HG03064 (cell line): Measurements from ENCODE around the gene RPAP3.

Experiments used
- ATAC-seq: cut with Tn5 transposase; IDR thresholded peaks from one replicate; pipeline ENCODE4 v1.9.1; 2021; ENCODE audit warnings: low read depth; ENCODE audit not compliant: unreplicated experiment

RPAP3 gene

DNA sequence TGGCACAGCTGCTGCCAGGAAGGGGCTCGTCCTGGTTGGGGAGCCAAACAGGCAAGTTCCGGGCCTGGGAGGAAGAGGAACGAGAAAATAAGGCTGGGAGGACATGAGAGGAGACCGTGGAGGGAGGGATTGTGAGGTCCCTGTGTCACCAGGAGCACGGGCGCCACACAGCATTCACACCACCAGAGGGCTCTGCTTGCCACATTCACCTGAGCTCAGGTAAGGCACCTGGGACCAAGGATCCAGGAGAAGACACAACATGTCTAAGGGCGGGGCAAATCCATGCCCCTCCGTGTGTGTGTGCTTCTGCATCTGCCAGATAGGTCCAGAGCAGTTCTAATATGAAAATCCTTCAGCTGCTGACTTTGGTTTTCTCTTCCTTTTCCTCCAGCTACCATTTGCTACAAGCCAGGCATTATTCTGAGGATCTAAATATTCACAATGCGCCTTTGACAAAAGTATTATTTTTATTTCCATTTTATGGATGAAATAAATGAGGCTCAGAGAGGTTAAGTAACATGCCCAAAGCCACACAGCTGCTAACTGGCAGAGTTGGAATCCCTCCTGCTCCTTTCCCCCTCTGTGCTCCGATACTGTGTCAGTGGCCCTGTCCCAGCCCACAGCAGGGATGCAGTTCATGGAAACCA, 38.3 kb upstream of the RPAP3 start:
- no peak for ATAC-seq

DNA sequence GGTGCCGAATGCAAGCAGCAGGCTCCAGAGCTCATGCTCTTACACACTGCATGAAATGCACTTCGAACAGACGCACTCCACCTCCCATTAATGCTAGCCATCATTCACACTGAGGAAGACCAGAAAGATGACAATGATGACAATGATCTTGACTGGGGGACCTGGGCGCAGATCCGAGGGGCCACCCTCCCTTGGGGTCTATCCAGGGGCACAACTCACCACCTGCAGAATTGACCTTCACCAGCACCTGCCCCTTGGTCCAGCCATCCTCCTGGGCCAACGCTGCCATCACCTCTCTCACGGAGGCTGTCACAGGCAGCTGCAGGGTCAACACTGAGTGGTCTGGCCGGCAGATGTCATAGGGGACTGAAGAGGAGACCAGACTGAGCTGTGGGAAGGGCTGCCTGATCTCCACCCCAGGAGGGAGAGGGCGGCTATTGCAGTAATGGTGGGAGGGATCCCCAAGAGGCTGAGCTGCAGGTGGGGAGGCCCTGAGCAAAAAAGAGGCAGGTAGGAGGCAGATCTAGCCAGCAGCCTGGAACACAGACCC, 37.6 kb upstream of the RPAP3 start:
- no peak for ATAC-seq

DNA sequence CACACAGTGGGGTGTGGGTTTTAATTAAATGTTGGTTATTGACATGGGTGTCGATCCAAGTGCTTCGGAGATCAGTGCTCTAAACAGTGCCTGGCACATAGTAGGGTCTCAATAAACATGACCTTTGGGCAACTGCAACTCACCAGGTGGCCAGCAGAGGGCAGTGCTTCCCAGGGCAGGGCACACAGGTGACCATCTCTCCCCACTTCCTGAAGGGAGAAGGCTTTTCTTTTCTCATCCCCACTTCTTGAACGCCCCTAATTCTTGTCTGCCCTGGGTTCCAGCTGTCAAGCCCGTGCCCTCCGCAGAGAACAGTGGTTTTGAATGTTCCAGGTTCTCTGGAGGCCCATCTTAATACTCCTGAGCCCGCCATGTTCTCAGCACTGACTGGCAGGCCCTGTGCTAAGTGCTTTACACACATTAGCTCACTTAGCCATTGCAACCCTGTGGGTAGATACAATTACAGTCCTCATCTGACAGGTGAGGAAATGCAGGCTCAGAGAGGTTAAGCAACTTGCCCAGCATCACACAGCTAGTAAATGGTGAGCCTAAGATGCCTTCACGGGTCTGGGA, 36.5 kb upstream of the RPAP3 start:
- no peak for ATAC-seq

- ATAC-seq, result peak; percentile 41
Measured at GRCh38 chr12:47741340-47741703, 35.5 kb upstream of the RPAP3 start.

GRCh38 chr12:47740606-47741339, 34.9 kb upstream of the RPAP3 start:
- ATAC-seq, result peak; percentile 42

DNA sequence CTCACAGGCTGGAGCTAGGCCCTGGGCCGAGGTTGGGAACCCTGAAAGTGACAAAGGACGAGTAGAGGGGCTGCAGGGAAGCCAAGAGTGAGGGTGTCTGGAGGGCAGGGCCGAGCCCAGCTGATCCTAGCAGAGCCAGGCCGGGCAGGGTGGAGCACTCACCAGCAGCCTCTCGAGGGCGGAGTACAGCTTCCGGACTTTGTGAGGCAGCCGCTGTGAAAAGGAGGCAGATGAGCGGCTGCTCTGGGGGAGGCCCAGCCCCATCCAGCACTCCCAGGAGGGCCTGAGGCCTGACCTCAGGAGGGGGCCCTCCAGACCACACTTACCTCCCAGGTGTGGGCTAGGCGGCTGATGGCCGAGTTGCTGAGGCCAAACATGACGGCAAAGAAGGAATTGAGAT, 34.1 kb upstream of the RPAP3 start:
- ATAC-seq, result peak; percentile 54

GRCh38 chr12:47739297-47739696, 33.5 kb upstream of the RPAP3 start:
- no peak for ATAC-seq

- ATAC-seq, result no peak
Measured at GRCh38 chr12:47737936-47738594, 32.2 kb upstream of the RPAP3 start.

DNA sequence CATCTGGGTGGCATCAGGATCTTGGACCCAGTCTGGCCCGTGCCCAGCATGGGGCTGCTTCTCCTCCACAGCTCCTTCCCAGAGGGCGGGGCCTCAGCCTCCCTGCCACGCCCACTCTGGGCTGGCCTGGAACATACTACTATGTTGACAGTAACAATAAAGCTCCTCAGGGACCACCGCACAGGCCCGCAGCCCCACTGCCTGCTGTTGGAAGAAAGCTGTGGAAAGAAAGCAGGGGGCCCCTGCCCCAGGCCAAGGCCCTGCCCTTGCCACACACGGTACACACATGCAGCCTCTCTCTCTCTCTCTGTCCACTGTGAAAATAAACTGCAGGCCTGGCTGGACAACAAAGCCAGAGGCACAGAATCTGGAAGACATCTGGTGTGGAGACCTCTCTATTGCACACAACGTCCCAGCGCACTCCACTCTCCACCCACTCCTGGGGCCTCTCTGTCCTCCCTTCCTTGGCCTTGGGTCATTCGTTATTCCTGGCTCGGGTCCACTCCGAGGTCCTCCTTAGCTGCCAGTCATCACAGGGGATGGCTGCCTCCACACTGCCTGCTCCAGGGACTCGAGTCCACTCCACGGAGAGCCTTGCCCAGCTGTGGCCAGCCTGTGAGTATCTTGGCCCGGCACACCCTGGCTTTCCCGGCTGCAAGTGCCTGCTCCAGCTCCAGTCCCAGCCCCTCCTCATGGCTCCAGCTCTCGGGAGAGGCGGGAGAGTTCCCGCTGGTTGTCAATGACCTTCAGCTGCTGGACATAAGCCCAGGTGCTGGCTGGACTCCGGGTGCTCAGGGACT, 31.2 kb upstream of the RPAP3 start:
- ATAC-seq, result no peak

DNA sequence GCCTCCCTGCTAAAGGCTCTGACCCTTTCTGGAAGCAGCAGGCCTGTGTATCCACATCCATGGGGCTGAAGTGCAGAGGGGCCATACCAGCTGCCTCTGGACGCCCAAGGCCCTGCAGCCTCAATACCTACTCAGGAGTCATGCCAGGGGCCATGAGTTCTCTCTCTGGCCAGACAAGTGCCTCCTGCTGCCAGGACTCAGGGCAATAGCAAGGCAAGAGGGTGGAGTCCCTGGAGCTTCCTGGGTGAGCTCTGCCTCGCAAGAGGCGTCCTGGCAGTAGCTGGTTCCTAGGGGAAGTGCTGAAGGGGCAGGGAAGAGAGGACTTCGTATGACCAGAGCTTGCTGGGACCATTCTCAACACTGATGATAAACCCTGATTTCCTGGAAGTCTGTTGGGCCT, 30.4 kb upstream of the RPAP3 start:
- no peak for ATAC-seq

- no peak for ATAC-seq
Measured at GRCh38 chr12:47735649-47736048, 29.8 kb upstream of the RPAP3 start.

DNA sequence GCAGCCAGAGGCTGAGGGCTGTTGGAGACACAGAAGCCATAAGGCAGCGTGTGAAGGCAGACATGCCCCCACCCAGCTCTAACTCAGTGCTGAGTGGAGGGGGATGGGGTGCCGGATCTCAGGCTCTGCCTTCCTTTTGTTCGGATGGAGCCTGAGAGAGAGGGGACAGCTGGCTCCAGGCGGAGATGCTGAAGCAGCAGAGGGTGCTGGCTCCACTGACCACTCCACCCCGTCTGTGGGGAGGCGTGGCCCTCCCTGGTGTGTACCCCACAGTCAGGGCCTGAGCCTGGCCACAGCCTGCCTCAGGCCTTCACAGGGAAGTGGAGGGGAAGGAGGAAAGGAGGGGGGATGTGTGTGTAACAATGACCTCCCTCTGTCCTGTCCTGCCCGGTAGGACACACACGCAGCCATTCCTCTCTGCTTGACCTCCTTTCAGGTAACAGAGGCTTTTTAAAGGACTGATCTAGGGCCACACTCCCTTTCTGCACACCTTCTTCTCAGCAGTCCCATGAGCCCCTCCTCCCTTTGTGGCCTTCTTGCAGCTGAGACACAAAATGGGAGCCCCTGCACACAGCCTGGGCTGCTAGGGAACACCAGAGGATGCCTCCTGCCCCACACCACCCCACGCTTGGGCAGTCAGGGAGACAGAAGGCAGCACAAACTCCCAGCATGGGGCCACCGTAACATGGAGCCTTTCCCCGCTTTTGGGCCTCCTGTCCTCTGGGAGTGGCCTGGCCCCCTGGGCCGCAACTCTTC, 29.1 kb upstream of the RPAP3 start:
- no peak for ATAC-seq

- no peak for ATAC-seq
Measured at GRCh38 chr12:47733142-47733541, 27.3 kb upstream of the RPAP3 start.

GRCh38 chr12:47732504-47732903, 26.7 kb upstream of the RPAP3 start:
- ATAC-seq, result no peak

- no peak for ATAC-seq
Measured at GRCh38 chr12:47731723-47732122, 25.9 kb upstream of the RPAP3 start.

DNA sequence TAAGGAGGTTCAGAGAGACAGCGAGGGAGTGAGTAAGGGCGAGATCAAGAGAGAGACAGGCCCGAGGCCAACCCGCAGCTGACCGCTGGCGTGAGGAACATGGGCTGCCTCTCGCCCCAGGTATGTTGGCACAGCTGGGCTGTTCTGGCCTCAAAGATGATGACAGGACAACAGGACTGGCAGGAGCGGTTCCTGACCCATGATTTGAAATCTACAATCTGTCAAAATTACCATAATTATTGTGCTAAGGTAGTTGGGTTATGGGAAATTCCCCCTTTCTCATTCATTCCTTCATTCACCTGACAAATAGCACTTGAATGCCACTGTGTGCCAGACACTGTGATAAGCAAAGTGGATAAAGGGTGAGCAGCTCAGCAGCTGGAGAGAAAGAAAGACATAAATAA, 24.5 kb upstream of the RPAP3 start:
- no peak for ATAC-seq

DNA sequence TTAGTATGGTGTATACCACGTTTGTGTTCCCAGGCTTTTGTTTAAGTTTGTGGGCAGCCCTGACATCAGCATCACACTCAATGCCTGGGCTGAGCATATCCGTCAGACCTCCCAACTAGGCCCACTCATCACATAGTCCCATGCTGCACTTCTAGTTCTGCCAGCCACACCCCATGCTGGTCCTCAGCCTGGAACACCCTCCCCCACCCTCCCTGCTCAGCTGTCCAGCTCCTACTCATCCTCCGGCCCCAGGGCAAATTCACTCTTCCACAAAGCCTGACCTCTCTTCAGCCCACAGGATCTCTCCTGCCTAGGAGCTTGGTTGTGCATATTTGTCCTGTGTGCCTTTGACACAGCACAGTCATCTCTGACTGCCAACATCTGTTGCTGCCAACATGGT, 23.4 kb upstream of the RPAP3 start:
- no peak for ATAC-seq

GRCh38 chr12:47725893-47726292, 20.1 kb upstream of the RPAP3 start:
- peak; percentile 87 for ATAC-seq

DNA sequence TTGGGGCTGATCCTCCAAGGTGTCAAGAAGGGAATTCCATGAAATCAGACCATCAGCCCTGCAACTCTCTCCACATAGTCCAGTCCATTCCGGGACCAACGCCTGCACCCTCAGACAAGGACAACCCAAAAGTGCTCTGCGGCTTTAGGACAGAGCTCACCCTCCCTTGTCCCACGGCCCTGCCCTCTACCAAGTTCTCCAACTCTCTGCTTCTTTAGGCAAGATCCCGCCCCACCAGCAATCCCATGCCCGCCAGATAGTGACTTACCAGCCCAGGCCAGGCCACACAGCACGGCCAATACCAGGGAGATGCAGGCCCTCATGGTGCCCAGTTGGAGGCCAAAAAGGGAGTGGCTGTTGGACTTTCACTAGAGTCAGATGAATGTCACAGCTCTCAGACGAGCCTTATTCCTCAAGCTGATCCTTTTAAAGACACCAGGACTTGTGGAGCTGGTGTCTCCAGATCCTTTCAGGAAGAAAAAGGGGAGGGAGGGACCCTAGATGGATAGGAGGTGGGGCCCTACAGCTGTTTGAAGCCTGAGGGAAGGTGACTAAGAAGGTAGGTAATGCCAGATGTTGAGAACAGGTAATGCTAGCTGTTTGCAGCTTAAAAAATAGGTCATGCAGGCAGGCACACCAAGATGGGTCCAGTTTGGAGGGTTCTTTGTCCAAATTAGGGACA, 19.4 kb upstream of the RPAP3 start, which contains the start of gene ENDOU:
ENDOU (minus strand) TSS at position 400 of the 682 bp plus-strand sequence; CDS start at position 323, 77 bp downstream.
- ATAC-seq, result no peak
